Esophagus muscularis mucosa (tissue), 4 donors: ENCODE data around the gene AKAP6. TPM values are rescaled to one million over a fixed set of nuclear protein-coding genes. Genes with fewer than 3 reads are reported as not detected.
A peak's percentile ranks its signal among the peaks of the same experiment; 100 is the strongest.

ENCODE experiments used
- DNase-seq: peaks from one replicate; pipeline ENCODE4 v3.0.0-alpha.2; 2017; ENCODE audit errors: extremely low spot score
- H3K27ac ChIP-seq, 4 donors: fragments of 200-600 bp; sonication (generic); replicated peaks in 1 of 4; 1 replicate in 3 of 4; 2 replicates in 1 of 4; pipeline ENCODE4 v1.5.1; 2016 to 2019; ENCODE audit warnings: mild to moderate bottlenecking in 1 of 4
- H3K27me3 ChIP-seq, 4 donors: fragments of 200-600 bp; sonication (generic); one replicate each; pipeline versions ENCODE4 v1.5.1 to v1.6.0; 2016 to 2019
- H3K36me3 ChIP-seq, 4 donors: fragments of 200-600 bp; sonication (generic); one replicate each; pipeline ENCODE4 v1.5.1; 2016 to 2019
- H3K4me1 ChIP-seq, 4 donors: fragments of 200-600 bp; sonication (generic); one replicate each; pipeline ENCODE4 v1.5.1; 2016 to 2019
- H3K4me3 ChIP-seq, 4 donors: fragments of 200-600 bp; sonication (generic); 1 replicate in 2 of 4; 2 replicates in 2 of 4; pipeline ENCODE4 v1.5.1; 2016 to 2019; ENCODE audit warnings: mild to moderate bottlenecking in 4 of 4, moderate library complexity in 1 of 4
- H3K9me3 ChIP-seq, 4 donors: fragments of 200-600 bp; sonication (generic); 1 replicate in 3 of 4; 2 replicates in 1 of 4; pipeline ENCODE4 v1.5.1; 2016 to 2019
- CTCF ChIP-seq, 3 experiments: fragments of 200-600 bp in 2 of 3; fragments of 450-650 bp in 1 of 3; sonication (generic) in 2 of 3; IDR thresholded peaks; one replicate each; pipeline ENCODE4 v1.5.1; 2017 to 2019; ENCODE audit warnings: antibody characterized with exemption in 3 of 3, mild to moderate bottlenecking in 2 of 3, moderate library complexity in 1 of 3
- EP300 ChIP-seq: sonication (generic); formaldehyde crosslinking; IDR thresholded peaks from one replicate; pipeline ENCODE4 v1.6.1; 2017; ENCODE audit warnings: antibody characterized with exemption
- POLR2A ChIP-seq: fragments of 450-650 bp; IDR thresholded peaks from one replicate; pipeline ENCODE4 v1.6.1; 2017; ENCODE audit warnings: antibody characterized with exemption, moderate library complexity, mild to moderate bottlenecking, low read depth
- POLR2AphosphoS5 ChIP-seq, 2 donors: sonication (generic); formaldehyde crosslinking; IDR thresholded peaks; one replicate each; pipeline ENCODE4 v1.6.1; 2017; ENCODE audit warnings: antibody characterized with exemption in 2 of 2
- WGBS: methylation state at CpG from one replicate; pipeline ENCODE4 v1.1.5; 2018; 5-methylcytosine and 5-hydroxymethylcytosine counted together
- intact Hi-C: fragments of 100-400 bp; cut with DNase I; formaldehyde crosslinking; loops from one replicate; pipeline ENCODE4 v1.15.1; 2023
- total RNA-seq, 4 donors: library from RNA; depleted of rRNA; stranded (reverse); fragments of >200 nt; gene quantifications; one replicate each; pipeline versions ENCODE4 v1.1.0 to v1.2.1, GENCODE V29; 2016

Gene AKAP6
- total RNA-seq, 4 donors from 2014 or later: 21.3 to 38.6 (median 31.5) TPM

GRCh38 chr14:32584079-32584478 is 255.0 kb downstream of the AKAP6 start:
- Histone ChIP-seq H3K27ac (no peak overlapping the region), H3K36me3 (no peaks in the 10 kb centered on the region), H3K4me1 (no peaks in the 10 kb centered on the region), H3K4me3 (no peak overlapping the region), H3K9me3 (peaks cover 0 to 5% (median 0%) of the 10 kb centered on the region in 4 donors), H3K27me3 (no peaks in the 10 kb centered on the region)
- no peak for TF ChIP-seq POLR2AphosphoS5 (IDR thresholded peaks at IDR 0.05)
- no peak for TF ChIP-seq POLR2A
- TF ChIP-seq EP300: no peak
- TF ChIP-seq CTCF (IDR thresholded peaks at IDR 0.05): no peak
- no peak for DNase-seq
- intact Hi-C loops: no loop called here
- WGBS: 79% methylated on average over 5 of the region's 5 CpGs

- Histone ChIP-seq H3K36me3 (no peaks in the 10 kb centered on the region), H3K27ac (no peak overlapping the region), H3K27me3 (no peaks in the 10 kb centered on the region), H3K4me1 (no peaks in the 10 kb centered on the region), H3K9me3 (peaks cover 0 to 5% (median 0%) of the 10 kb centered on the region in 4 donors), H3K4me3 (no peak overlapping the region)
- no peak for TF ChIP-seq POLR2AphosphoS5 (IDR thresholded peaks at IDR 0.05)
- no peak for TF ChIP-seq CTCF (IDR thresholded peaks at IDR 0.05)
- TF ChIP-seq EP300: no peak
- no peak for TF ChIP-seq POLR2A
- intact Hi-C loops: no loop called here
- 84% methylated on average over 1 of the region's 1 CpG for WGBS
- DNase-seq: no peak
Measured at GRCh38 chr14:32587461-32587860, 258.4 kb downstream of the AKAP6 start.

GRCh38 chr14:32588448-32589320 is 259.6 kb downstream of the AKAP6 start:
- no peaks in the 10 kb centered on the region for H3K36me3 ChIP-seq
- H3K27ac ChIP-seq: no peak overlapping the region
- peaks cover 7 to 12% (median 9%) of the 10 kb centered on the region in 4 donors for H3K4me1 ChIP-seq
- peaks cover 0 to 5% (median 0%) of the 10 kb centered on the region in 4 donors for H3K9me3 ChIP-seq
- 75% methylated on average over 5 of the region's 6 CpGs for WGBS
- no peak overlapping the region for H3K4me3 ChIP-seq
- H3K27me3 ChIP-seq: no peaks in the 10 kb centered on the region
- intact Hi-C loops: no loop called here
- TF ChIP-seq CTCF (IDR thresholded peaks at IDR 0.05) (peak; percentile 25 to 53 (median 34)), POLR2A (no peak), EP300 (no peak)
- DNase-seq: no peak

GRCh38 chr14:32590157-32590556 is 261.1 kb downstream of the AKAP6 start:
- no peaks in the 10 kb centered on the region for H3K36me3 ChIP-seq
- H3K4me1 ChIP-seq: peaks cover 17 to 24% (median 20%) of the 10 kb centered on the region in 4 donors
- no peak for DNase-seq
- H3K4me3 ChIP-seq: no peak overlapping the region
- intact Hi-C loops: no loop called here
- H3K27me3 ChIP-seq: no peaks in the 10 kb centered on the region
- H3K27ac ChIP-seq: no peak overlapping the region
- peaks cover 0 to 5% (median 0%) of the 10 kb centered on the region in 4 donors for H3K9me3 ChIP-seq
- 81% methylated on average over 1 of the region's 1 CpG for WGBS
- TF ChIP-seq CTCF (IDR thresholded peaks at IDR 0.05) (no peak), EP300 (no peak)
